Vagina (tissue), 2 donors: ENCODE measurements around the gene TMTC2. TPM values are rescaled to one million over a fixed set of nuclear protein-coding genes. Genes with fewer than 3 reads are reported as not detected.

Experiments used
- DNase-seq, 2 donors: peaks; one replicate each; pipeline ENCODE4 v3.0.0-alpha.2; 2017; ENCODE audit errors: extremely low spot score in 2 of 2
- H3K27ac ChIP-seq: fragments of 200-600 bp; sonication (generic); one replicate; pipeline ENCODE4 v1.5.1; 2019
- H3K27me3 ChIP-seq: fragments of 200-600 bp; sonication (generic); one replicate; pipeline ENCODE4 v1.5.1; 2019
- H3K36me3 ChIP-seq, 2 donors: fragments of 200-600 bp; sonication (generic); one replicate each; pipeline ENCODE4 v1.5.1; 2017 to 2019
- H3K4me1 ChIP-seq: fragments of 200-600 bp; sonication (generic); one replicate; pipeline ENCODE4 v1.5.1; 2019
- H3K4me3 ChIP-seq, 2 donors: fragments of 200-600 bp; sonication (generic); 1 replicate in 1 of 2; 2 replicates in 1 of 2; pipeline ENCODE4 v1.5.1; 2016 to 2019
- H3K9me3 ChIP-seq: fragments of 200-600 bp; sonication (generic); one replicate; pipeline ENCODE4 v1.5.1; 2019
- CTCF ChIP-seq, 3 experiments: fragments of 450-650 bp in 2 of 3; fragments of 200-600 bp in 1 of 3; sonication (generic) in 1 of 3; IDR thresholded peaks; one replicate each; pipeline ENCODE4 v1.5.1; 2017 to 2019; ENCODE audit warnings: antibody characterized with exemption in 3 of 3, mild to moderate bottlenecking in 2 of 3, moderate library complexity in 2 of 3
- POLR2A ChIP-seq, 2 donors: fragments of 450-650 bp; IDR thresholded peaks; one replicate each; pipeline ENCODE4 v1.6.1; 2017; ENCODE audit warnings: antibody characterized with exemption in 2 of 2, mild to moderate bottlenecking in 2 of 2, moderate library complexity in 2 of 2
- POLR2AphosphoS5 ChIP-seq, 2 donors: sonication (generic); formaldehyde crosslinking; IDR thresholded peaks; one replicate each; pipeline ENCODE4 v1.9.0; 2017; ENCODE audit warnings: antibody characterized with exemption in 2 of 2, mild to moderate bottlenecking in 2 of 2, low read depth in 1 of 2; ENCODE audit not compliant: insufficient read depth in 1 of 2
- intact Hi-C: fragments of 100-400 bp; cut with DNase I; formaldehyde crosslinking; loops from one replicate; pipeline ENCODE4 v1.15.1; 2023
- total RNA-seq: library from RNA; depleted of rRNA; stranded (reverse); fragments of >200 nt; gene quantifications from one replicate; pipeline ENCODE4 v1.2.3, GENCODE V29; 2016

Gene TMTC2
- total RNA-seq, 1 donor from 2014 or later = 15.5 TPM

- no peak overlapping the region for H3K4me3 ChIP-seq
- no peaks in the 10 kb centered on the region for H3K9me3 ChIP-seq
- DNase-seq = peak in 1 of 2 donors; percentile 88
- no peaks in the 10 kb centered on the region for H3K36me3 ChIP-seq
- intact Hi-C loops = no loop called here
- no peaks in the 10 kb centered on the region for H3K27me3 ChIP-seq
- H3K4me1 ChIP-seq = peaks cover 4% of the 10 kb centered on the region
- peak in 1 of 2 donors; percentile 18 for TF ChIP-seq POLR2AphosphoS5 (IDR thresholded peaks at IDR 0.05; ENCODE audit: insufficient read depth in 1 of 2, low read depth in 1 of 2)
- TF ChIP-seq POLR2A (IDR thresholded peaks at IDR 0.05) = no peak
- TF ChIP-seq CTCF (IDR thresholded peaks at IDR 0.05) = no peak
- H3K27ac ChIP-seq = peak overlapping the region; percentile 34
Measured at GRCh38 chr12:82708061-82708879, 21.6 kb downstream of the TMTC2 start.

GRCh38 chr12:82709794-82710355 is 23.2 kb downstream of the TMTC2 start:
- no peak overlapping the region for H3K27ac ChIP-seq
- intact Hi-C loops = no loop called here
- TF ChIP-seq CTCF (IDR thresholded peaks at IDR 0.05) = no peak
- no peak for TF ChIP-seq POLR2A (IDR thresholded peaks at IDR 0.05)
- no peak for TF ChIP-seq POLR2AphosphoS5 (IDR thresholded peaks at IDR 0.05; ENCODE audit: insufficient read depth in 1 of 2, low read depth in 1 of 2)
- H3K36me3 ChIP-seq = no peaks in the 10 kb centered on the region
- H3K27me3 ChIP-seq = no peaks in the 10 kb centered on the region
- no peak overlapping the region for H3K4me3 ChIP-seq
- DNase-seq = no peak
- no peaks in the 10 kb centered on the region for H3K9me3 ChIP-seq
- H3K4me1 ChIP-seq = peaks cover 4% of the 10 kb centered on the region

GRCh38 chr12:82710741-82711140 is 24.0 kb downstream of the TMTC2 start:
- no peaks in the 10 kb centered on the region for H3K9me3 ChIP-seq
- TF ChIP-seq CTCF (IDR thresholded peaks at IDR 0.05) (no peak), POLR2A (IDR thresholded peaks at IDR 0.05) (no peak), POLR2AphosphoS5 (IDR thresholded peaks at IDR 0.05; ENCODE audit: insufficient read depth in 1 of 2, low read depth in 1 of 2) (no peak)
- intact Hi-C loops = no loop called here
- peaks cover 4% of the 10 kb centered on the region for H3K4me1 ChIP-seq
- no peak overlapping the region for H3K27ac ChIP-seq
- no peak overlapping the region for H3K4me3 ChIP-seq
- no peaks in the 10 kb centered on the region for H3K27me3 ChIP-seq
- H3K36me3 ChIP-seq = no peaks in the 10 kb centered on the region
- no peak for DNase-seq

- H3K27me3 ChIP-seq = no peaks in the 10 kb centered on the region
- H3K4me1 ChIP-seq = no peaks in the 10 kb centered on the region
- H3K9me3 ChIP-seq = no peaks in the 10 kb centered on the region
- intact Hi-C loops = no loop called here
- no peak overlapping the region for H3K4me3 ChIP-seq
- TF ChIP-seq POLR2AphosphoS5 (IDR thresholded peaks at IDR 0.05; ENCODE audit: insufficient read depth in 1 of 2, low read depth in 1 of 2) = no peak
- TF ChIP-seq CTCF (IDR thresholded peaks at IDR 0.05) = no peak
- TF ChIP-seq POLR2A (IDR thresholded peaks at IDR 0.05) = no peak
- no peaks in the 10 kb centered on the region for H3K36me3 ChIP-seq
- no peak for DNase-seq
- H3K27ac ChIP-seq = no peak overlapping the region
Measured at GRCh38 chr12:82714427-82714826, 27.7 kb downstream of the TMTC2 start.

GRCh38 chr12:82721726-82722125 is 35.0 kb downstream of the TMTC2 start:
- TF ChIP-seq POLR2AphosphoS5 (IDR thresholded peaks at IDR 0.05; ENCODE audit: insufficient read depth in 1 of 2, low read depth in 1 of 2) (no peak), POLR2A (IDR thresholded peaks at IDR 0.05) (no peak), CTCF (IDR thresholded peaks at IDR 0.05) (no peak)
- Histone ChIP-seq H3K36me3 (no peaks in the 10 kb centered on the region), H3K27me3 (no peaks in the 10 kb centered on the region), H3K4me1 (no peaks in the 10 kb centered on the region), H3K27ac (no peak overlapping the region), H3K4me3 (no peak overlapping the region), H3K9me3 (no peaks in the 10 kb centered on the region)
- DNase-seq = no peak
- intact Hi-C loops = no loop called here
